GM21717 (cell line): ENCODE results near the gene GID8.

Source experiments
- ATAC-seq: cut with Tn5 transposase; IDR thresholded peaks from one replicate; pipeline ENCODE4 v1.9.1; 2021; ENCODE audit warnings: mild to moderate bottlenecking, moderate library complexity; ENCODE audit not compliant: unreplicated experiment

GID8 gene

GRCh38 chr20:62967628-62968351 lies 29.8 kb downstream of the GID8 start:
- ATAC-seq = no peak

- no peak for ATAC-seq
These were observed 30.6 kb downstream of the GID8 start for GRCh38 chr20:62968378-62969178.

- ATAC-seq = no peak
These were observed 31.3 kb downstream of the GID8 start for GRCh38 chr20:62969179-62969760.

- ATAC-seq = no peak
These were observed 32.0 kb downstream of the GID8 start for GRCh38 chr20:62969939-62970306.

- no peak for ATAC-seq
These were observed 32.6 kb downstream of the GID8 start for GRCh38 chr20:62970307-62971210.

GRCh38 chr20:62971211-62971949 lies 33.4 kb downstream of the GID8 start:
- ATAC-seq = no peak

- no peak for ATAC-seq
These were observed 34.2 kb downstream of the GID8 start for GRCh38 chr20:62971950-62972844.

- ATAC-seq = no peak
These were observed 35.1 kb downstream of the GID8 start for GRCh38 chr20:62972845-62973745.

- no peak for ATAC-seq
These were observed 37.4 kb downstream of the GID8 start for GRCh38 chr20:62975251-62975760.

- ATAC-seq = no peak
These were observed 38.0 kb downstream of the GID8 start for GRCh38 chr20:62975812-62976508.

- ATAC-seq = no peak
These were observed 38.9 kb downstream of the GID8 start for GRCh38 chr20:62976886-62977285.

- ATAC-seq = peak; percentile 51
These were observed 39.9 kb downstream of the GID8 start for GRCh38 chr20:62977613-62978560.

GRCh38 chr20:62978561-62978943 lies 40.6 kb downstream of the GID8 start:
- ATAC-seq = no peak

- no peak for ATAC-seq
These were observed 41.4 kb downstream of the GID8 start for GRCh38 chr20:62979310-62979709.

GRCh38 chr20:62979876-62980373 lies 42.0 kb downstream of the GID8 start:
- ATAC-seq = no peak

- ATAC-seq = no peak
These were observed 42.5 kb downstream of the GID8 start for GRCh38 chr20:62980380-62980960.
